ENCODE measurements around the gene PTK6. TPM values are rescaled to one million over a fixed set of nuclear protein-coding genes. Genes with fewer than 3 reads are reported as not detected.

Gene PTK6
- total RNA-seq, 6 experiments from 2014 or later = 0.07 TPM; not detected in 4

DNA sequence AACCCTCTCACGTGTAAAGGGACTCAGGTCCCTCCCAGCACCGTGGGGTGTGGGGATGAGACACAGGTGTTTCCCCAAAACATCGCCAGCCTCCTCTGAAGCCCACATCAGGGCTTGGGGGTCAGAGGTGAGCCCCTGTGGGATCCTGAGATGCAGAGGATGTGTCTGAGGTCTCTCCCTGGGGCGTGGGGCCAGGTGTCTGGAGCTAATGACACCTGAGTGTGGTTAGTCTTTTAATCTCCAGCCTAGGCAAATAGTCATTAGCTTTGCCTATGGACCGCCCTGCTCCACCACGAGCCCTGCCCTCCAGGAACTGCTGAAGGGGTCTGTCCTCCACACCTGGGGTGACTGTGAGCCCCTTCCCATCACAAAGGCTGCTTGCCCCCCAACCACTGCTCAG, 8.6 kb upstream of the PTK6 start:
- DNase-seq = no peak
- H3K4me3 Mint-ChIP-seq = no peak overlapping the region
- TF ChIP-seq, protein P1, sequence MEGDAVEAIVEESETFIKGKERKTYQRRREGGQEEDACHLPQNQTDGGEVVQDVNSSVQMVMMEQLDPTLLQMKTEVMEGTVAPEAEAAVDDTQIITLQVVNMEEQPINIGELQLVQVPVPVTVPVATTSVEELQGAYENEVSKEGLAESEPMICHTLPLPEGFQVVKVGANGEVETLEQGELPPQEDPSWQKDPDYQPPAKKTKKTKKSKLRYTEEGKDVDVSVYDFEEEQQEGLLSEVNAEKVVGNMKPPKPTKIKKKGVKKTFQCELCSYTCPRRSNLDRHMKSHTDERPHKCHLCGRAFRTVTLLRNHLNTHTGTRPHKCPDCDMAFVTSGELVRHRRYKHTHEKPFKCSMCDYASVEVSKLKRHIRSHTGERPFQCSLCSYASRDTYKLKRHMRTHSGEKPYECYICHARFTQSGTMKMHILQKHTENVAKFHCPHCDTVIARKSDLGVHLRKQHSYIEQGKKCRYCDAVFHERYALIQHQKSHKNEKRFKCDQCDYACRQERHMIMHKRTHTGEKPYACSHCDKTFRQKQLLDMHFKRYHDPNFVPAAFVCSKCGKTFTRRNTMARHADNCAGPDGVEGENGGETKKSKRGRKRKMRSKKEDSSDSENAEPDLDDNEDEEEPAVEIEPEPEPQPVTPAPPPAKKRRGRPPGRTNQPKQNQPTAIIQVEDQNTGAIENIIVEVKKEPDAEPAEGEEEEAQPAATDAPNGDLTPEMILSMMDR (IDR thresholded peaks at IDR 0.05) = no peak

DNA sequence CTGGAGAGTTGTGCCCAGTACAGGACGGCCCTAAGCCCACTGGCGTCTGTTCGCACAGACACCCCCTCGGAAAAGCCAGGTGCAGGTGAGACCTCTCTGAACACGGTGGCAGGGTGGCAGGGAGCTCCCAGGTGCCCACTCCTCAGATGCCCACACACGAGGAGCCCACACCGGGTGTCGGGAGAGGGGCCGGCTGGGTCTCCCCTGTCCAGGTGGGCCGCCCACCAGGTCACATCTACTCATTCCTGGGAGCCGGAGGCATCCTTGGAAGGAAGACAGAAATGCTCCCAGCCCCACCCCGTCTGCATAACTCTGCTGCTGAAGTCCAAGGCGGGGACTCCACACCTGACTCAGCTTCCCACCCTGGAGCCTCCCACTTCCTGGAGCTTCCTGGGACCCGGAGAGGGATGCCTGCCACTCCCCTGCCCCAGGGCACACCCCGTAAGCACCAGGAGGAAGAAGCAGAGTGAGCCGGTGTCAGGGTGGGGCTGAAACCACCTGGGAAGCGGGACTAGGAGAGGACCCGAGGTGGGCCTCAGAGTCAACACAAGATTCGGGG, 7.9 kb upstream of the PTK6 start:
- Mint-ChIP-seq H3K36me3 (ENCODE audit: low read depth) (no peaks in the 10 kb centered on the region), H3K27ac (no peak overlapping the region), H3K27me3 (ENCODE audit: insufficient read depth) (peaks cover 18% of the 10 kb centered on the region), H3K4me3 (no peak overlapping the region), H3K4me1 (ENCODE audit: low read depth) (peaks cover 10% of the 10 kb centered on the region), H3K9me3 (no peaks in the 10 kb centered on the region)
- TF ChIP-seq, protein P1 (IDR thresholded peaks at IDR 0.05) = no peak
- no peak for DNase-seq

More for the DNA sequence above, 8.6 kb upstream of the PTK6 start:
- H3K27me3 Mint-ChIP-seq (ENCODE audit: insufficient read depth) = peaks cover 19% of the 10 kb centered on the region
- H3K4me1 Mint-ChIP-seq (ENCODE audit: low read depth) = peaks cover 5% of the 10 kb centered on the region
- H3K9me3 Mint-ChIP-seq = no peaks in the 10 kb centered on the region
- H3K36me3 Mint-ChIP-seq (ENCODE audit: low read depth) = no peaks in the 10 kb centered on the region
- no peak overlapping the region for H3K27ac Mint-ChIP-seq

DNA sequence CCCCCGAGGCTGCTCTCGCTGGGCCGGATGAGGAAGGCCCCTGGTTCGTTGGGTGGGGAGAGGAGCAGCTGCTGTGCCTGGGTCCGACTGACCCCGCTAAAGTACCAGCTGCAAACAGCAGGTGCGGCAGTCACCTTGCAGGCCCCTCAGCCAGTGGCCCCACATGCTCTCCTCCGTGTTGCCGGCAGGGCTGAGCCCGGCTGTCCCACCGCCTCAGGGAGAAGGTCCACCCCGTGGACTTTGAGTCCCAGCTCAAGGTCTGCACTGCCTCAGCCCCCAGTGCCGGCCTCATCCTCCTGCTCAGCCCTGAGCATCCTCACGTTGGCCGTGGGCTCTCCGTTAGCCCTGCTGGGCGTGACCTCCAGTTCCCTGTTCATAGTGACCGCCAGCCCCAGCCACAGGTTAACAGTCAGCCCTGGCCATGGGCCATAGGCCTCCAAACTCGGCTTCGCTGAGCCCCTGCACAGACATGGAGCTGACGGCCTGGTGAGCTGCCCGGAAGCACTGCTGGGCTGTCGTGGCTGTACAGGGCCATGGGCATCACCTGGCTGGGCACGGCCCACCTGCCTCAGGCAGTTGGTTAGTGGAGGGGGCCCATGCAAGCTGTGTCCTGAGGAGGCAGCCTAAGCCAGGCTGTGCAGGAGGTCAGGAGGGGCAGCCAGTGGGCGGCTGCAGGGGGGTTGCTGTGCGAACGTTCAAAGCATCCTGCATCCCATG, 7.2 kb upstream of the PTK6 start:
- H3K9me3 Mint-ChIP-seq = no peaks in the 10 kb centered on the region
- TF ChIP-seq, protein P1 (IDR thresholded peaks at IDR 0.05) = no peak
- H3K4me1 Mint-ChIP-seq (ENCODE audit: low read depth) = peaks cover 10% of the 10 kb centered on the region
- no peaks in the 10 kb centered on the region for H3K36me3 Mint-ChIP-seq (ENCODE audit: low read depth)
- H3K4me3 Mint-ChIP-seq = no peak overlapping the region
- peaks cover 17% of the 10 kb centered on the region for H3K27me3 Mint-ChIP-seq (ENCODE audit: insufficient read depth)
- H3K27ac Mint-ChIP-seq = no peak overlapping the region
- no peak for DNase-seq

DNA sequence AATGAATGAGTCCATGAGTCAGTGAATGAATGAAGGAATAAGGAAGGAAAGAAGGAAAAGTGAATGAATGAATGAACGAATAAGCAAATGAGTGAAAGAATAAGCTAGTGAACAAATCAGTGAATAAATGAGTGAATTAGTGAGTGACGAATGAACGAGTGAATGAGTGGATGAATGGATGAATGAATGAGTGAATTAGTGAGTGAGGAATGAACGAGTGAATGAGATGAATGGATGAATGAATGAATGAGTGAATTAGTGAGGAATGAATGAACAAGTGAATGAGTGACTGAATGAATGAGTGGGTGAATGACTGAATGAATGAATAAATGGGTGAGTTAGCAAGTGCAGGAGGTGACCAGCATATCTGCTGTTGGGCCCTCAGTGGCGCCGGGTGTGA, 6.6 kb upstream of the PTK6 start:
- peaks cover 10% of the 10 kb centered on the region for H3K4me1 Mint-ChIP-seq (ENCODE audit: low read depth)

DNA sequence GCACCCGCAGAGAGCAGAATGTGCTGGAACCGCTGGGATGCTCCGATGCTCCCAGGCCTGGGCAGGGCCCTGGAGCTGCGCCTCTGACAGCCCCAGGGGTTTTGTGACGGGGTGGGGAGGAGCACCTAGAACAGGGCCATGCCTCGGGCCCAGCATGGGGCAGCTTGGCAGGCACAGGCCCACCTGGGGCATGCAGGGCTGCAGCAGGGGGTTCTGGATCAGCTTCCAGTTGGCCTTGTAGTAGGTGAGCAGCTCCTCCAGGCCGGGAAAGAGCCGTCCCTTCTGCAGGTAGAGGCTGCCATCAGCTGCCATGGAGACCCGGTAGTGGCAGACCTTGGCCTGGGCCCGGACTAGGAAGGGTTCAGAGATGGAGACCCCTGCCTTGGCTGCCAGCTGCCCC, 6.0 kb upstream of the PTK6 start:
- Mint-ChIP-seq H3K9me3 (no peaks in the 10 kb centered on the region), H3K4me3 (no peak overlapping the region), H3K4me1 (ENCODE audit: low read depth) (peaks cover 10% of the 10 kb centered on the region), H3K27me3 (ENCODE audit: insufficient read depth) (peaks cover 14% of the 10 kb centered on the region), H3K36me3 (ENCODE audit: low read depth) (no peaks in the 10 kb centered on the region), H3K27ac (no peak overlapping the region)
- TF ChIP-seq, protein P1 (IDR thresholded peaks at IDR 0.05) = no peak
- DNase-seq = no peak

More for the DNA sequence above, 6.6 kb upstream of the PTK6 start:
- no peak for DNase-seq
- no peaks in the 10 kb centered on the region for H3K36me3 Mint-ChIP-seq (ENCODE audit: low read depth)
- TF ChIP-seq, protein P1 (IDR thresholded peaks at IDR 0.05) = no peak
- H3K4me3 Mint-ChIP-seq = no peak overlapping the region
- H3K27ac Mint-ChIP-seq = no peak overlapping the region
- peaks cover 14% of the 10 kb centered on the region for H3K27me3 Mint-ChIP-seq (ENCODE audit: insufficient read depth)
- H3K9me3 Mint-ChIP-seq = no peaks in the 10 kb centered on the region

Measured in HFFc6 (cell line).